HG02588 (cell line): ENCODE results near the gene UPK2.

Experiments
- ATAC-seq: cut with Tn5 transposase; IDR thresholded peaks from one replicate; pipeline ENCODE4 v1.9.1; 2021; ENCODE audit warnings: mild to moderate bottlenecking, moderate library complexity; ENCODE audit not compliant: unreplicated experiment

The UPK2 gene

GRCh38 chr11:118917481-118918127, 38.5 kb upstream of the UPK2 start:
- no peak for ATAC-seq

GRCh38 chr11:118918128-118918685, 37.9 kb upstream of the UPK2 start:
- ATAC-seq: no peak

GRCh38 chr11:118918686-118919280, 37.3 kb upstream of the UPK2 start:
- no peak for ATAC-seq

- ATAC-seq: no peak
Observed at GRCh38 chr11:118921121-118921928, 34.8 kb upstream of the UPK2 start.

- no peak for ATAC-seq
Observed at GRCh38 chr11:118921929-118922744, 34.0 kb upstream of the UPK2 start.

GRCh38 chr11:118922745-118923627, 33.1 kb upstream of the UPK2 start:
- ATAC-seq: no peak

- no peak for ATAC-seq
Observed at GRCh38 chr11:118923721-118924587, 32.1 kb upstream of the UPK2 start.

- no peak for ATAC-seq
Observed at GRCh38 chr11:118924591-118925585, 31.2 kb upstream of the UPK2 start.

- no peak for ATAC-seq
Observed at GRCh38 chr11:118927554-118928100, 28.5 kb upstream of the UPK2 start.

GRCh38 chr11:118928101-118928869, 27.8 kb upstream of the UPK2 start:
- ATAC-seq: peak; percentile 40

GRCh38 chr11:118928870-118929500, 27.1 kb upstream of the UPK2 start:
- ATAC-seq: no peak

GRCh38 chr11:118929501-118930093, 26.5 kb upstream of the UPK2 start:
- no peak for ATAC-seq

- no peak for ATAC-seq
Observed at GRCh38 chr11:118930094-118930712, 25.9 kb upstream of the UPK2 start.

GRCh38 chr11:118931571-118931970, 24.5 kb upstream of the UPK2 start:
- no peak for ATAC-seq

GRCh38 chr11:118933486-118933885, 22.6 kb upstream of the UPK2 start:
- ATAC-seq: no peak
